CD4-positive, CD25-positive, alpha-beta regulatory T cell (primary cell): ENCODE measurements around the gene CSF1. TPM values are rescaled to one million over a fixed set of nuclear protein-coding genes. Genes with fewer than 3 reads are reported as not detected.

ENCODE experiments used
- ATAC-seq, 2 donors: fragments of 150-1000 bp; cut with Tn5 transposase; one replicate each; pipeline ENCODE4 v1.10.0; 2021; ENCODE audit warnings: low read depth in 2 of 2, moderate number of reproducible peaks in 2 of 2, moderate library complexity in 1 of 2
- DNase-seq, 3 donors: peaks; one replicate each; pipeline versions ENCODE4 v3.0.0 to v3.0.0-alpha.2; 2012 to 2022; ENCODE audit warnings: mixed read lengths in 1 of 3
- H3K27ac ChIP-seq: one replicate; pipeline ENCODE4 v1.7.0; 2013; ENCODE audit warnings: mild to moderate bottlenecking, low read length; ENCODE audit not compliant: insufficient read depth, poor library complexity, severe bottlenecking
- H3K27me3 ChIP-seq: one replicate; pipeline ENCODE4 v1.7.0; 2013; ENCODE audit warnings: low read length; ENCODE audit not compliant: control insufficient read depth, insufficient read depth
- H3K36me3 ChIP-seq: one replicate; pipeline ENCODE4 v1.7.0; 2013; ENCODE audit warnings: mild to moderate bottlenecking, low read length, moderate library complexity; ENCODE audit not compliant: control insufficient read depth, insufficient read depth
- H3K4me1 ChIP-seq: 2 replicates; pipeline ENCODE4 v1.7.0; 2013; ENCODE audit warnings: mild to moderate bottlenecking, low read length; ENCODE audit not compliant: insufficient read depth, control insufficient read depth, poor library complexity, severe bottlenecking
- H3K4me3 ChIP-seq: one replicate; pipeline ENCODE4 v1.7.0; 2013; ENCODE audit warnings: low read depth, mild to moderate bottlenecking, low read length, moderate library complexity
- H3K9me3 ChIP-seq, 2 experiments: 1 replicate in 1 of 2; 2 replicates in 1 of 2; pipeline ENCODE4 v1.7.0; 2013; ENCODE audit warnings: low read length in 2 of 2, mild to moderate bottlenecking in 1 of 2, moderate library complexity in 1 of 2; ENCODE audit not compliant: control insufficient read depth in 2 of 2
- H3K27ac Mint-ChIP-seq, 3 donors: one replicate each; pipeline ENCODE4 v1.8.0; 2020 to 2022; ENCODE audit warnings: mild to moderate bottlenecking in 3 of 3, mixed read lengths in 3 of 3, moderate library complexity in 2 of 3
- H3K27me3 Mint-ChIP-seq: one replicate; pipeline ENCODE4 v1.8.0; 2022; ENCODE audit warnings: mild to moderate bottlenecking, mixed read lengths
- H3K36me3 Mint-ChIP-seq: one replicate; pipeline ENCODE4 v1.8.0; 2020; ENCODE audit warnings: mixed read lengths
- H3K4me1 Mint-ChIP-seq, 4 donors: one replicate each; pipeline ENCODE4 v1.8.0; 2020 to 2022; ENCODE audit warnings: mixed read lengths in 4 of 4, mild to moderate bottlenecking in 1 of 4
- H3K4me3 Mint-ChIP-seq, 4 donors: one replicate each; pipeline ENCODE4 v1.8.0; 2020 to 2022; ENCODE audit warnings: mild to moderate bottlenecking in 4 of 4, mixed read lengths in 4 of 4, moderate library complexity in 3 of 4
- H3K9me3 Mint-ChIP-seq, 7 donors: one replicate each; pipeline ENCODE4 v1.8.0; 2020 to 2022; ENCODE audit warnings: mixed read lengths in 7 of 7, mild to moderate bottlenecking in 3 of 7, moderate library complexity in 2 of 7
- polyA plus RNA-seq, 4 donors: library from polyadenylated mRNA; unstranded; fragments of 300-500 nt; fragmentation: Illumina TruSeq; gene quantifications; one replicate each; pipeline ENCODE4 v1.2.3, GENCODE V29; 2021
- total RNA-seq: library from RNA; stranded (reverse); gene quantifications from one replicate; pipeline ENCODE4 v1.2.3, GENCODE V29; 2022

Gene CSF1
- total and polyA plus RNA-seq, 5 donors from 2014 or later: 12.2 to 28.4 (median 16.5) TPM

GRCh38 chr1:109931189-109931731 lies 20.6 kb downstream of the CSF1 start:
- Histone ChIP-seq H3K27ac (no peak overlapping the region), H3K9me3 (no peaks in the 10 kb centered on the region), H3K36me3 (peaks cover 39% of the 10 kb centered on the region), H3K4me3 (no peak overlapping the region), H3K4me1 (no peaks in the 10 kb centered on the region), H3K27me3 (no peaks in the 10 kb centered on the region)
- ATAC-seq (no peak), DNase-seq (no peak)
- Mint-ChIP-seq H3K4me3 (no peak overlapping the region), H3K36me3 (peaks cover 32% of the 10 kb centered on the region), H3K27me3 (peaks cover 4% of the 10 kb centered on the region), H3K27ac (no peak overlapping the region), H3K4me1 (peaks cover 0 to 5% (median under 1%) of the 10 kb centered on the region in 4 donors), H3K9me3 (peaks cover 0 to 2% (median 0%) of the 10 kb centered on the region in 7 donors)

GRCh38 chr1:109931911-109932636 lies 21.4 kb downstream of the CSF1 start:
- DNase-seq (no peak), ATAC-seq (no peak)
- Mint-ChIP-seq H3K4me1 (peaks cover 0 to 5% (median under 1%) of the 10 kb centered on the region in 4 donors), H3K9me3 (peaks cover 0 to 7% (median 5%) of the 10 kb centered on the region in 7 donors), H3K4me3 (no peak overlapping the region), H3K36me3 (peaks cover 25% of the 10 kb centered on the region), H3K27me3 (peaks cover 7% of the 10 kb centered on the region), H3K27ac (no peak overlapping the region)
- Histone ChIP-seq H3K9me3 (peaks cover 3 to 6% of the 10 kb centered on the region in 2 experiments), H3K4me1 (no peaks in the 10 kb centered on the region), H3K4me3 (no peak overlapping the region), H3K27ac (no peak overlapping the region), H3K36me3 (peaks cover 31% of the 10 kb centered on the region), H3K27me3 (no peaks in the 10 kb centered on the region)

GRCh38 chr1:109932679-109933078 lies 22.0 kb downstream of the CSF1 start:
- Mint-ChIP-seq H3K36me3 (peaks cover 21% of the 10 kb centered on the region), H3K27ac (no peak overlapping the region), H3K4me1 (peaks cover 0 to 5% (median under 1%) of the 10 kb centered on the region in 4 donors), H3K27me3 (peaks cover 7% of the 10 kb centered on the region), H3K4me3 (no peak overlapping the region), H3K9me3 (peaks cover 0 to 9% (median 7%) of the 10 kb centered on the region in 7 donors)
- Histone ChIP-seq H3K4me3 (no peak overlapping the region), H3K27me3 (no peaks in the 10 kb centered on the region), H3K27ac (no peak overlapping the region), H3K36me3 (peaks cover 25% of the 10 kb centered on the region), H3K9me3 (peaks cover 5 to 12% of the 10 kb centered on the region in 2 experiments), H3K4me1 (no peaks in the 10 kb centered on the region)
- no peak for DNase-seq
- ATAC-seq: no peak

GRCh38 chr1:109933856-109934711 lies 23.4 kb downstream of the CSF1 start:
- H3K4me3 Mint-ChIP-seq: no peak overlapping the region

GRCh38 chr1:109935451-109935900 lies 24.8 kb downstream of the CSF1 start:
- DNase-seq (no peak), ATAC-seq (no peak)
- peaks cover 0 to 5% (median under 1%) of the 10 kb centered on the region in 4 donors for H3K4me1 Mint-ChIP-seq
- Histone ChIP-seq H3K4me1 (no peaks in the 10 kb centered on the region), H3K36me3 (no peaks in the 10 kb centered on the region), H3K27ac (no peak overlapping the region), H3K9me3 (peaks cover 14 to 23% of the 10 kb centered on the region in 2 experiments), H3K4me3 (no peak overlapping the region), H3K27me3 (no peaks in the 10 kb centered on the region)
- H3K9me3 Mint-ChIP-seq: peaks cover 0 to 22% (median 8%) of the 10 kb centered on the region in 7 donors
- H3K27ac Mint-ChIP-seq: no peak overlapping the region
- H3K36me3 Mint-ChIP-seq: peaks cover 6% of the 10 kb centered on the region
- H3K27me3 Mint-ChIP-seq: peaks cover 17% of the 10 kb centered on the region
- H3K4me3 Mint-ChIP-seq: no peak overlapping the region

More at GRCh38 chr1:109933856-109934711, 23.4 kb downstream of the CSF1 start:
- H3K27ac Mint-ChIP-seq: peak overlapping the region in 1 of 3 donors; percentile 38
- DNase-seq (no peak), ATAC-seq (peak; percentile 25 to 43)
- Histone ChIP-seq H3K27me3 (no peaks in the 10 kb centered on the region), H3K4me3 (no peak overlapping the region), H3K36me3 (peaks cover 11% of the 10 kb centered on the region), H3K4me1 (no peaks in the 10 kb centered on the region), H3K9me3 (peaks cover 14 to 23% of the 10 kb centered on the region in 2 experiments), H3K27ac (no peak overlapping the region)
- H3K36me3 Mint-ChIP-seq: peaks cover 16% of the 10 kb centered on the region
- peaks cover 11% of the 10 kb centered on the region for H3K27me3 Mint-ChIP-seq
- H3K4me1 Mint-ChIP-seq: peaks cover 0 to 5% (median under 1%) of the 10 kb centered on the region in 4 donors
- peaks cover 0 to 17% (median 8%) of the 10 kb centered on the region in 7 donors for H3K9me3 Mint-ChIP-seq

- Mint-ChIP-seq H3K9me3 (peaks cover 0 to 22% (median 8%) of the 10 kb centered on the region in 7 donors), H3K27me3 (peaks cover 13% of the 10 kb centered on the region), H3K4me1 (peaks cover 0 to 2% (median 0%) of the 10 kb centered on the region in 4 donors), H3K36me3 (peaks cover 4% of the 10 kb centered on the region), H3K27ac (no peak overlapping the region), H3K4me3 (no peak overlapping the region)
- no peaks in the 10 kb centered on the region for H3K4me1 ChIP-seq
- no peak overlapping the region for H3K27ac ChIP-seq
- H3K4me3 ChIP-seq: no peak overlapping the region
- H3K27me3 ChIP-seq: no peaks in the 10 kb centered on the region
- H3K36me3 ChIP-seq: no peaks in the 10 kb centered on the region
- ATAC-seq (no peak), DNase-seq (no peak)
- H3K9me3 ChIP-seq: peaks cover 14 to 23% of the 10 kb centered on the region in 2 experiments
Observed at GRCh38 chr1:109937738-109938137, 27.1 kb downstream of the CSF1 start.

- ATAC-seq (no peak), DNase-seq (no peak)
- Mint-ChIP-seq H3K27me3 (peaks cover 13% of the 10 kb centered on the region), H3K36me3 (peaks cover 4% of the 10 kb centered on the region), H3K4me3 (no peak overlapping the region), H3K27ac (no peak overlapping the region), H3K9me3 (peaks cover 0 to 22% (median 8%) of the 10 kb centered on the region in 7 donors), H3K4me1 (peaks cover 0 to 2% (median 0%) of the 10 kb centered on the region in 4 donors)
- Histone ChIP-seq H3K27ac (no peak overlapping the region), H3K36me3 (no peaks in the 10 kb centered on the region), H3K27me3 (no peaks in the 10 kb centered on the region), H3K4me3 (no peak overlapping the region), H3K4me1 (no peaks in the 10 kb centered on the region), H3K9me3 (peaks cover 14 to 23% of the 10 kb centered on the region in 2 experiments)
Observed at GRCh38 chr1:109938556-109938955, 27.9 kb downstream of the CSF1 start.
